SU-DHL-6 (cell line): ENCODE measurements around the gene PNMA1.

Experiments used
- EZH2phosphoT487 ChIP-seq: fragments of 200-600 bp; sonication (generic), shearing (Covaris generic); conservative IDR thresholded peaks from 2 replicates; pipeline ENCODE4 v1.6.1; 2018; ENCODE audit warnings: mild to moderate bottlenecking, antibody characterized with exemption, low read length, moderate library complexity, mixed read lengths
- TF ChIP-seq, protein P1 (sequence below): fragments of 200-600 bp; sonication (generic); IDR thresholded peaks from one replicate; pipeline ENCODE4 v1.5.1; 2017; ENCODE audit warnings: antibody characterized with exemption, mild to moderate bottlenecking, low read length, moderate library complexity; ENCODE audit not compliant: insufficient read depth, poor library complexity, severe bottlenecking

DNA sequence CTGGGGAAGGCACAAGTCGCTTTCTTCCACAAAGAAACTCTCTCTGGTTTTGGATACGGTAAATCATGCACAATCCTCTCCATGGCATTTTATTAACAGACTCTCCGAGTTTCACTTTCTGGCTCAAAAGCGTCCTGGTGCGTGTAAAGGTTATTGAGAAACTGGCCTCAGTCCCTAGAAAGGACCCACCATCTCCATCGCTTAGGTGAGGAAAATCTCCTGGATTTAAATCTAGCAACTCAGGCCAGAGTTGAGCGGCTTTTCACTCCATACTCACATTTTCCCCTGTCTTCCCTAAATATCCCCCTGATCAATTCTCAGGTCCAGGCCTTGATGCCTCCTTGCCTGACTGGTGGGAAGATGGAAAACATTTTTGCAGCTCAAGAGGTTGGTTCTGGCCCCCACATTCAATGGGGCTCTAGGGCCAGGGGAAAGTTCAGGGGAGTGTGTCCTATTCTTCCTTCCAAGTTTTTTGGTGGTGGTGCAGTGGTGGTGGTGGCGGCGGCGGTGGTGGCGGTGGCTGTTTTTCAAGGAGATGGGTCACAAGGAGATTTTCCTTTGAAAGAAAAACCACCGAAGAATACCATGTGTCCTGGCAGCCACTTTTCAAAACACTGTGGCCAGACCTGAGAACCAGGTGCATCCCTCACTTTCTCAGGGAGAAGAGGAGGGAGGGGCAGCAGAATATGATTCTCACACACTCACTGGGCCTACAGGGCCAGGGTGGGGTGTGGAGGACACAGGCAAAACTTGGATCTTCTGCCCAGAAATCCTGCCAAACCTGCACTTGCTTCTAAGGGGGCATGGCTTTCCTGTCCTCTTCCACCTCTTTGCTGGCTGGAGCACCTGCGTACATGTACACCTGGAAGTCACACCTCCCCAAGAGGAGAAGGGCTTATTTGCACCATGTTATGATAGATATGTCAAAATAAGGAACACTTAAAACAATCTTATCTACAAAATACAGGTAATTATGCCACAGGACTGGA, 46.7 kb upstream of the PNMA1 start:
- no peak for TF ChIP-seq EZH2phosphoT487
- TF ChIP-seq, protein P1, sequence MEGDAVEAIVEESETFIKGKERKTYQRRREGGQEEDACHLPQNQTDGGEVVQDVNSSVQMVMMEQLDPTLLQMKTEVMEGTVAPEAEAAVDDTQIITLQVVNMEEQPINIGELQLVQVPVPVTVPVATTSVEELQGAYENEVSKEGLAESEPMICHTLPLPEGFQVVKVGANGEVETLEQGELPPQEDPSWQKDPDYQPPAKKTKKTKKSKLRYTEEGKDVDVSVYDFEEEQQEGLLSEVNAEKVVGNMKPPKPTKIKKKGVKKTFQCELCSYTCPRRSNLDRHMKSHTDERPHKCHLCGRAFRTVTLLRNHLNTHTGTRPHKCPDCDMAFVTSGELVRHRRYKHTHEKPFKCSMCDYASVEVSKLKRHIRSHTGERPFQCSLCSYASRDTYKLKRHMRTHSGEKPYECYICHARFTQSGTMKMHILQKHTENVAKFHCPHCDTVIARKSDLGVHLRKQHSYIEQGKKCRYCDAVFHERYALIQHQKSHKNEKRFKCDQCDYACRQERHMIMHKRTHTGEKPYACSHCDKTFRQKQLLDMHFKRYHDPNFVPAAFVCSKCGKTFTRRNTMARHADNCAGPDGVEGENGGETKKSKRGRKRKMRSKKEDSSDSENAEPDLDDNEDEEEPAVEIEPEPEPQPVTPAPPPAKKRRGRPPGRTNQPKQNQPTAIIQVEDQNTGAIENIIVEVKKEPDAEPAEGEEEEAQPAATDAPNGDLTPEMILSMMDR = no peak
